Lung (tissue), 12 donors: ENCODE measurements around the gene TSPYL1. TPM values are rescaled to one million over a fixed set of nuclear protein-coding genes. Genes with fewer than 3 reads are reported as not detected.

Experiments
- ATAC-seq: fragments of 200-7000 bp; cut with Tn5 transposase; one replicate; pipeline ENCODE4 v1.9.1; 2020; ENCODE audit warnings: moderate number of reproducible peaks; ENCODE audit not compliant: insufficient read depth, low FRiP score
- DNase-seq, 3 donors: peaks; one replicate each; pipeline ENCODE4 v3.0.0-alpha.2; 2013 to 2017
- H3K27ac ChIP-seq, 2 donors: one replicate each; pipeline ENCODE4 v1.5.1; 2013; ENCODE audit warnings: mild to moderate bottlenecking in 2 of 2, moderate library complexity in 2 of 2, control low read depth in 1 of 2, inconsistent platforms in 1 of 2, low read depth in 1 of 2, low read length in 1 of 2
- H3K27me3 ChIP-seq, 3 donors: one replicate each; pipeline ENCODE4 v1.5.1; 2013; ENCODE audit warnings: low read length in 2 of 3; ENCODE audit not compliant: control insufficient read depth in 3 of 3, insufficient read depth in 3 of 3
- H3K36me3 ChIP-seq, 4 donors: one replicate each; pipeline ENCODE4 v1.5.1; 2013; ENCODE audit warnings: low read length in 4 of 4, mild to moderate bottlenecking in 1 of 4, moderate library complexity in 1 of 4; ENCODE audit not compliant: control insufficient read depth in 4 of 4, insufficient read depth in 4 of 4
- H3K4me1 ChIP-seq, 5 donors: one replicate each; pipeline ENCODE4 v1.5.1; 2013; ENCODE audit warnings: low read length in 5 of 5, mild to moderate bottlenecking in 2 of 5, moderate library complexity in 1 of 5; ENCODE audit not compliant: control insufficient read depth in 5 of 5, insufficient read depth in 5 of 5
- H3K4me3 ChIP-seq: one replicate; pipeline ENCODE4 v1.5.1; 2013; ENCODE audit warnings: mild to moderate bottlenecking, control low read depth, moderate library complexity
- H3K9ac ChIP-seq, 2 donors: one replicate each; pipeline ENCODE4 v1.5.1; 2013; ENCODE audit warnings: low read length in 2 of 2, control low read depth in 1 of 2; ENCODE audit not compliant: insufficient read depth in 1 of 2
- H3K9me3 ChIP-seq, 4 donors: one replicate each; pipeline ENCODE4 v1.5.1; 2013; ENCODE audit warnings: low read length in 3 of 4, mild to moderate bottlenecking in 1 of 4, moderate library complexity in 1 of 4; ENCODE audit not compliant: control insufficient read depth in 4 of 4, insufficient read depth in 3 of 4
- WGBS, 2 donors: extraction: QIAGEN DNeasy Blood & Tissue Kit; methylation state at CpG; one replicate each; pipeline ENCODE4 v1.1.7; 2013; 5-methylcytosine and 5-hydroxymethylcytosine counted together
- polyA plus RNA-seq, 2 donors: library from polyadenylated mRNA; stranded (reverse); fragments of 200-250 nt; gene quantifications; one replicate each; pipeline ENCODE4 v1.2.1, GENCODE V29; 2013
- total RNA-seq, 2 donors: library from RNA; depleted of rRNA in 1 of 2; stranded (reverse); fragments of >200 nt in 1 of 2; gene quantifications; one replicate each; pipeline ENCODE4 v1.2.1, GENCODE V29; 2014 to 2021
- TF ChIP-seq, protein P1 (sequence below): IDR thresholded peaks from 2 replicates; pipeline ENCODE4 v1.5.1; 2012; ENCODE audit warnings: mild to moderate bottlenecking; ENCODE audit errors: control extremely low read depth, extremely low read depth
- donor health status: control.
- donor health status: control.
- donor health status: Bipolar disorder and iron deficiency.
- donor health status: healthy.
- donor health status: DM: yes; HTN: yes; CAD: no.

The TSPYL1 gene
- total and polyA plus RNA-seq, 4 donors, result 16.3 to 68.8 (median 46.4) TPM

DNA sequence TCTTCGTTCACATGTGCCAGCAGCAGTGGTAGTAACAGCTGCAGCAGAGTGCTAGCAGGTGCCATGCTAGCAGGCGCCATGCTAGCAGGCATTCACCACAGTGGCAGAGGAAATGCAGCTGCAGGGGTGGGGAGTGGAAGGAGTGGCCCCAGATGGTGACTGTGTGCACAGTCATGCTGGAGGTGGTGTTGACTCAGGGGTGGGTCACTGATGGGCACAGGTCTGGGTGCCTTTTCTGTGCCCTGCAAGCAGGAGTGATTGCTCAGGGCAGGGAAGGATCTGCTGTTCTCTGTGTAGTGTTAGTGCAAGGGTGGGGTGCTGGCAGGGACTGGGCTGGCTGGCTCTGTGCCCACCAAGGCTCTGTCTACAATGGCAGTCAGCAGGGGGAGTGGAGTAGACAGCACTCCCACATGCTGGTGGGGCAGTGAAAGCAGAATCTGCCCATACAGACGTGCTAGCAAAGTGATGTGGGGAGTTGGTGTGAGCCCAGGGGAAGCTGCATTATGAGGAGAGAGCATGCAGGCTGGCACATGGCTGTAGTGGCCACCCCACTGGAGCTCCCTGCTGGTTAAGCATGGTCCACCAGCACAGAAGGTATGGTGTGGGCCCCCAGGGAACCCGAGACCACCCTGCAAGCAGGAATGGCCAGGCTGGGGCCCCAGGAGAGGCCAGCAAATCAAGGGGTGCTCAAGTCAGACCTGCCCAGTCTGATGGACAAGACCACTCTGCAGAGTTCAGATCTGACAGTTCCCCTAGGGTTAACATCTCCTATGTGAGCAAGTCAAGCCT is 14.5 kb downstream of the TSPYL1 start:
- no peak for ATAC-seq

GRCh38 chr6:116263353-116263752 is 16.4 kb downstream of the TSPYL1 start:
- ATAC-seq (no peak), DNase-seq (no peak)
- H3K27me3 ChIP-seq, result no peaks in the 10 kb centered on the region
- H3K9me3 ChIP-seq, result peaks cover 0 to 4% (median 0%) of the 10 kb centered on the region in 4 donors
- H3K27ac ChIP-seq, result no peak overlapping the region
- no peak overlapping the region for H3K4me3 ChIP-seq
- TF ChIP-seq, protein P1, sequence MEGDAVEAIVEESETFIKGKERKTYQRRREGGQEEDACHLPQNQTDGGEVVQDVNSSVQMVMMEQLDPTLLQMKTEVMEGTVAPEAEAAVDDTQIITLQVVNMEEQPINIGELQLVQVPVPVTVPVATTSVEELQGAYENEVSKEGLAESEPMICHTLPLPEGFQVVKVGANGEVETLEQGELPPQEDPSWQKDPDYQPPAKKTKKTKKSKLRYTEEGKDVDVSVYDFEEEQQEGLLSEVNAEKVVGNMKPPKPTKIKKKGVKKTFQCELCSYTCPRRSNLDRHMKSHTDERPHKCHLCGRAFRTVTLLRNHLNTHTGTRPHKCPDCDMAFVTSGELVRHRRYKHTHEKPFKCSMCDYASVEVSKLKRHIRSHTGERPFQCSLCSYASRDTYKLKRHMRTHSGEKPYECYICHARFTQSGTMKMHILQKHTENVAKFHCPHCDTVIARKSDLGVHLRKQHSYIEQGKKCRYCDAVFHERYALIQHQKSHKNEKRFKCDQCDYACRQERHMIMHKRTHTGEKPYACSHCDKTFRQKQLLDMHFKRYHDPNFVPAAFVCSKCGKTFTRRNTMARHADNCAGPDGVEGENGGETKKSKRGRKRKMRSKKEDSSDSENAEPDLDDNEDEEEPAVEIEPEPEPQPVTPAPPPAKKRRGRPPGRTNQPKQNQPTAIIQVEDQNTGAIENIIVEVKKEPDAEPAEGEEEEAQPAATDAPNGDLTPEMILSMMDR, result no peak
- H3K36me3 ChIP-seq, result peaks cover 0 to 7% (median 5%) of the 10 kb centered on the region in 4 donors
- peaks cover 0 to 7% (median 0%) of the 10 kb centered on the region in 5 donors for H3K4me1 ChIP-seq
- no peak overlapping the region for H3K9ac ChIP-seq
- 96 to 100% methylated on average over 1 of the region's 1 CpG for WGBS, 2 donors

More for the DNA sequence above, 14.5 kb downstream of the TSPYL1 start:
- TF ChIP-seq, protein P1, result no peak
- 87 to 89% methylated on average over 4 of the region's 4 CpGs for WGBS, 2 donors
- Histone ChIP-seq H3K9me3 (peaks cover 0 to 4% (median 0%) of the 10 kb centered on the region in 4 donors), H3K4me3 (no peak overlapping the region), H3K27ac (no peak overlapping the region), H3K9ac (no peak overlapping the region), H3K27me3 (no peaks in the 10 kb centered on the region), H3K4me1 (peaks cover 0 to 7% (median 0%) of the 10 kb centered on the region in 5 donors), H3K36me3 (peaks cover 0 to 7% (median 2%) of the 10 kb centered on the region in 4 donors)
- DNase-seq, result no peak

GRCh38 chr6:116258520-116258919 is 21.2 kb downstream of the TSPYL1 start:
- TF ChIP-seq, protein P1, result no peak
- Histone ChIP-seq H3K27me3 (no peaks in the 10 kb centered on the region), H3K36me3 (peaks cover 0 to 7% (median 3%) of the 10 kb centered on the region in 4 donors), H3K27ac (no peak overlapping the region), H3K4me3 (no peak overlapping the region), H3K9ac (no peak overlapping the region), H3K4me1 (peaks cover 0 to 13% (median 4%) of the 10 kb centered on the region in 5 donors), H3K9me3 (peaks cover 0 to 4% (median 0%) of the 10 kb centered on the region in 4 donors)
- 97% methylated on average over 18 of the region's 18 CpGs for WGBS, 2 donors
- ATAC-seq (no peak), DNase-seq (no peak)
